ENCODE results near the gene HEXD. TPM values are rescaled to one million over a fixed set of nuclear protein-coding genes. Genes with fewer than 3 reads are reported as not detected.

The HEXD gene
- 22.0 and 35.9 TPM in 2 replicates for total RNA-seq

DNA sequence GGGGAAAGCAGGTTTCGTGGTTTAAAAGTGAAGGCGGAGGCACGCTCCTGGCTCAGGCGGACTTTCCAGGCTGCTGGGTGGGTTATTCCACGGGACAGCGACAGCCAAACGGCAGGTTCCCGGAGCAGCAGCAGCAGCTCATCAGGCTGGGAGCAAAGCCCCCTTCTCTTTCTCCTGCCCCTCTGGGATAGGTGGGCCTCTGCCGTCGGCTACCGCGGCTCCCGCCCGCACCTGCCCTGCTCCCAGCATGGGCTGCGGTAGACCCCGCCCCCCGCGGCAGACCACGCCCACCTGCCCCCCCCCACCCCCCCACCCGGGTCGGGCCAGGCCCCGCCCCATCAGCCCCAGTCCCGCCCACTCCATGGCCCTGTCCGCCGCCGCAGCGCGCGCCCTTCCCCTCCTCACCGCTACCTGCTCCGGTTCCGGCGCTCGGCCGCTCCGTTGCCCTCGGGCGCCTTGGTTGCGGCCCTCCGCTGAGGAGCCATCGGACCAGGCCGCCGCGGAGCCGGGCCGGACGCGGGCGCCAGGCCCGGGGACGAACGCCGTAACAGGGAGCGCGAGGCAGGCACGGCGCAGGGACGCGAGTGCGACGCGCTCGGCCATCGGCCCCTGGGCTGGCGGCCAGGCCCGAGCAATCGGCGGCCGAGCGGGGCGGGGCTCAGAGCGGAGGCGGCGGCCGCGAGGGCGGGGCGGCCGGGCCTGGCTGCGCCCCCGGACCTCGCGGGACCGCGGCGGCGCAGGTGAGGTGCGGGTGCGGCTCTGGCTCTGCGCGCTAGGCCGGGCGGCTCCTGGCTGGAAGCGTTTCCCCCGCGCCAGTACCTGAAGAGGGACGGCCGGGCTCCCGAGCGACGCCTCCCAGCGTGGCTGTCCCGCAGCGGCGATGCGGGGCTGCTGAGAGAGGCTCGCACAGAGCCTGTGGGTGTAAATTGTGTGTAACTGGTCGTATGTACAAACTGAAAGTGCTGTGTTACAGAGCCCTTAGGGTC is at the start of gene HEXD, which contains the start of gene OGFOD3:
Gene HEXD, plus strand, starts transcription at position 347 of the 986 bp plus-strand sequence. CDS start 1,453 bp downstream, outside the sequence.
Gene OGFOD3, minus strand, starts transcription at position 586 of the 986 bp plus-strand sequence. Its CDS starts 101 bp downstream, at position 485.

DNA sequence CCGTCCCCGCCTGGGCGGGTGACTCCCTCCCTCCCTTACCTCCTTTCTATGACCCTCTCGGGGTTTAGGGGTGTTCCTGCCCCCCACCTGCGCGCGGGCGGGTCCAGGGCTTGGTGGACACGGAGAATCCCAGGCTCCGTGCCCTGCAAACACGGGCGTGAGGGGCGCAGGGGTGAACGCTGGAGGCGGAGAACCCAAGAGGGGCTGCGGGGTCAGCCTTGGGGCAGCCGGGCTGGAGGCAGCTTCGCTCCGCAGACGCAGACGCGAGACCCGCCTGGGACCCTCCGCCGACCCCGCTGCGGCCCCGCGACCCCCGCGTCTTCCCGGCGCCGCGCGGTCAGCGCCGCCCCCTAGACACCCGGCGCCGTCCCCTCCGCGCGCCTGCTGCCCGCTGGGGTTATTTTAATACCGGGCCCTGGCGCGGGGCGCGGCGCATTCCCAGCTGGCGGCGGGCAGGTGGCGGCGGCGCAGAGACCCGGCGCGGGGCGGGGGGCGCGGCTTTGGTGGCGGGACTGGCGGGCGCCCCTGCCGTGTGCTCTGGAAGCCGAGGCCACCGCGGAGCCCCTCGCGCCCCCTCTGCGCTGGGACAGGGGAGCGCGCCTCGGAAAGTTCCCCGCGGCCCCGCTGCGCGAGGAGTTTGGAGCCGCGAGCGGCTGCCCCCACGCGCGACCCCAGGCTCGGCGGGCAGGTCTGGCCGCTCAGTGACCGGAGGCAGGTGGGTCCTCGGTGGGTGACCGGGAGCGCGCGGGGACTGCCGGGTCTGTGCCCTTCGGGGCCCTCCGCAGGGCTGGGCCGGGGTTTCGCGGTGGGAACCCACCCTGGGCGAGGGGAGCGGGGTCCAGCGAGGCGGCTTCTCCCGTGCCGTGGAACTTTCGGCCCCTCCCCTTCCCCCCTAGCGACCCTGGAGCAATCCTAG is 46.6 kb upstream of the HEXD start, which contains the start of gene UTS2R:
Gene UTS2R, plus strand, starts transcription at position 433 of the 916 bp plus-strand sequence. CDS start 2,560 bp downstream, outside the sequence.

DNA sequence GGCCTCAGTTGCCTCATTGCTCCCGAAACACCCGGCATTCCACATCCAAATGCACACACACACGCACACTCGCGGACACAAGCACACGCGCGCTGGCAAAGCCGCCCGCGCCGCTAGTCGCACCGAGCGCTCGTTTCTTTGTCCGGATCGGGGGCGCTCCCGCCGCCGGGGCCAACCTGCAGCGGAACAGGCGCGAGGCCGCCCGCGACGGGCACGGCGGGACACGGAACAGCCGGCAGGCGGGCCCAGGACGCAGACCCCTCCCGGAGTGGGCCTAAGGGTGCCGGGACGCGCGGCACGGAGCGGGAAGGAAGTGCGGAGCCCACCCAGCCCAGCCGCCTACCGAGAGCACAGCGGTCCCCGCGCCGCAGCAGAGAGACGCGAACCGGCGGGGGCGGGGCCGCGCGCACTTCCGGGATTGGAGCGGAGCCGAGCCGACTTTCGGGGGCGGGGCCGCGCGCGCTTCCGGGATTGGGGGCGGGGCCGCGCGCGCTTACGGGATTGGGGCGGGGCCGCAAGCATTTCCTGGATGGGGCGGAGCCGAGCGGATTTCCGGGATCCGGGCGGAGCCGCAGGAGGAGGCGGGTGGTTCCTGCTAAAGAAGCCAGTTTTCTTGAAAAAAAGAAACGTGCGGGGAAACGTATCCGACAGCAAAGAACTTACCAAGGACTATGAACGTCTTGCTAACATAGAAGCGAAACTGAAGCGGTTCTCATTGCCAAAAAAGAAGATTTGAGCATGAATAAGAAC is 32.4 kb downstream of the HEXD start, which contains the start of gene CYBC1:
Gene CYBC1, minus strand, starts transcription at position 396 of the 750 bp plus-strand sequence. CDS start 1,498 bp downstream, outside the sequence.

DNA sequence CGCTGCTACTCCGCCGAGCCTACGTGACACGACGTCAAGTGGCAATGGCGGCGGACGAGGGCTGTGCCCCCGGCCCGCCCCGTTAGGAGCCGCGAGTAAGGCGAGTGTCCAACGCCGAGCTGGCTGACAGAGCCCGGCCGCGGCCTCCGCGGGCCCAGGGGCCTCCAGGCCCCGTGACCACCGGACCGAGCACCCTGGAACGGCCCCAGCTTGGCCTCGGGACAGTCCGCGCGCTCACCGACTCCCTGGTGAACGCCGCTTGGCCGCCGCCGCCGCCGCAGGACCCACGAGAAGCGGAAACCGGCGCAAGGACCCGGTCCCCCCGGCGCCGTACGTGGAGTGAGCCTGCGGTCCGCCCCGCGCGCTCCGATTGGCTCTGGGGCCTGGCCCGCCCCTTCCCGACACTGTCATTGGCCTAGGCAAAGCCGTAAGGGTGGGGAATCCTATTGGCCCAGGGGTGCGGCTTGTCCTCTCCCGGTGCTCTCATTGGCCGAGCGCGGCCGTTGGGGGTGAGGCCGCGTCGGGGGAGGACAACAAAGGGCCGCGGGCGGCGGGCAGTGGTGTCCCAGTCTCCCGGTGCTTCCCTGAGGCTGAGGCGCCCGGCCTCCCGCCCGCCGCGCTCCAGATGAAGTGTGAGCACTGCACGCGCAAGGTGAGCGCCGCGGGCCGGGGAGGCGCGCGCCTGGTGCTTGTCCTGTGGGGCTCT is 40.2 kb downstream of the HEXD start, which contains the start of gene NARF:
Gene NARF, plus strand, starts transcription at position 563 of the 706 bp plus-strand sequence. Its CDS starts 63 bp downstream, at position 626.

Small RNAs within 50 kb of the gene (small RNA-seq; reads per million reads assigned to genes)
- gene RF00019: not detected

Other genes with a start within 250 kb of the HEXD start
- 21.1 and 30.3 TPM in 2 replicates for gene CCDC57, start 205.5 kb upstream of the HEXD start, total RNA-seq
- 191 and 226 TPM in 2 replicates for gene SLC16A3, start 189.3 kb upstream of the HEXD start, total RNA-seq
- 58.8 and 66.0 TPM in 2 replicates for gene CSNK1D, start 144.6 kb upstream of the HEXD start, total RNA-seq
- 0.24 and 0.32 TPM in 2 replicates for gene CD7, start 100.7 kb upstream of the HEXD start, total RNA-seq
- 101 and 151 TPM in 2 replicates for gene SECTM1, start 84.6 kb upstream of the HEXD start, total RNA-seq
- not detected in 2 replicates for gene TEX19, start 59.1 kb upstream of the HEXD start, total RNA-seq
- gene UTS2R, start 46.6 kb upstream of the HEXD start, total RNA-seq: 0.32 TPM in 1 of 2 replicates, not detected in the other
- 37.6 and 45.8 TPM in 2 replicates for gene OGFOD3, start 239 bp downstream of the HEXD start, total RNA-seq
- gene CYBC1, start 32.4 kb downstream of the HEXD start, total RNA-seq: 58.0 and 85.3 TPM in 2 replicates
- gene NARF, start 40.4 kb downstream of the HEXD start, total RNA-seq: 33.8 and 34.9 TPM in 2 replicates
- 33.3 and 46.2 TPM in 2 replicates for gene FOXK2, start 101.4 kb downstream of the HEXD start, total RNA-seq
- gene WDR45B, start 230.1 kb downstream of the HEXD start, total RNA-seq: 74.0 and 89.1 TPM in 2 replicates

All from hair follicle dermal papilla cell (primary cell).